PC-3 (cell line): ENCODE measurements around the gene PTRH1.

ENCODE experiments used
- CTCF ChIP-seq: fragments of 300-600 bp; sonication (generic); conservative IDR thresholded peaks from 2 replicates; pipeline ENCODE4 v1.5.1; 2017; ENCODE audit warnings: antibody characterized with exemption, low read depth, mild to moderate bottlenecking, low read length
- EZH2 ChIP-seq: fragments of 300-600 bp; sonication (generic); IDR thresholded peaks from one replicate; pipeline ENCODE4 v1.6.1; 2017; ENCODE audit warnings: antibody characterized with exemption, mild to moderate bottlenecking, low read length; ENCODE audit not compliant: unreplicated experiment
- EZH2phosphoT487 ChIP-seq: fragments of 300-600 bp; sonication (generic); IDR thresholded peaks from 2 replicates; pipeline ENCODE4 v1.6.1; 2018; ENCODE audit warnings: mild to moderate bottlenecking, antibody characterized with exemption, low read length, borderline replicate concordance

GRCh38 chr9:127664678-127665507 is 50.6 kb downstream of the PTRH1 start:
- TF ChIP-seq CTCF (no peak), EZH2phosphoT487 (no peak), EZH2 (no peak)
